Measurements from ENCODE around the gene RABGAP1L.
"Not testable (repeated sequence)": the region's sequence is repeated elsewhere in the genome, so short reads cannot be mapped to it uniquely, and the experiment has no call there.

Gene RABGAP1L

GRCh38 chr1:174642393-174642792 lies 483.1 kb downstream of the RABGAP1L start:
- in situ Hi-C loops (cut with HindIII; ENCODE audit: low pct_ligation_motif_present, low sequenced_read_pairs) = no loop called here
- H3K27ac ChIP-seq = no peak overlapping the region

GRCh38 chr1:174643206-174643605 lies 483.9 kb downstream of the RABGAP1L start:
- TF ChIP-seq, protein P1, sequence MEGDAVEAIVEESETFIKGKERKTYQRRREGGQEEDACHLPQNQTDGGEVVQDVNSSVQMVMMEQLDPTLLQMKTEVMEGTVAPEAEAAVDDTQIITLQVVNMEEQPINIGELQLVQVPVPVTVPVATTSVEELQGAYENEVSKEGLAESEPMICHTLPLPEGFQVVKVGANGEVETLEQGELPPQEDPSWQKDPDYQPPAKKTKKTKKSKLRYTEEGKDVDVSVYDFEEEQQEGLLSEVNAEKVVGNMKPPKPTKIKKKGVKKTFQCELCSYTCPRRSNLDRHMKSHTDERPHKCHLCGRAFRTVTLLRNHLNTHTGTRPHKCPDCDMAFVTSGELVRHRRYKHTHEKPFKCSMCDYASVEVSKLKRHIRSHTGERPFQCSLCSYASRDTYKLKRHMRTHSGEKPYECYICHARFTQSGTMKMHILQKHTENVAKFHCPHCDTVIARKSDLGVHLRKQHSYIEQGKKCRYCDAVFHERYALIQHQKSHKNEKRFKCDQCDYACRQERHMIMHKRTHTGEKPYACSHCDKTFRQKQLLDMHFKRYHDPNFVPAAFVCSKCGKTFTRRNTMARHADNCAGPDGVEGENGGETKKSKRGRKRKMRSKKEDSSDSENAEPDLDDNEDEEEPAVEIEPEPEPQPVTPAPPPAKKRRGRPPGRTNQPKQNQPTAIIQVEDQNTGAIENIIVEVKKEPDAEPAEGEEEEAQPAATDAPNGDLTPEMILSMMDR (IDR thresholded peaks at IDR 0.05; ENCODE audit: low read depth, low read length, missing control alignments) = no peak
- no peaks in the 10 kb centered on the region for H3K36me3 ChIP-seq (replicated peaks)
- no peaks in the 10 kb centered on the region for H3K27me3 ChIP-seq (replicated peaks)
- DNase-seq = no peak
- in situ Hi-C loops (cut with HindIII; ENCODE audit: low pct_ligation_motif_present, low sequenced_read_pairs) = no loop called here
- H3K4me3 ChIP-seq (ENCODE audit: low read depth, low read length) = no peak overlapping the region
- no peak overlapping the region for H3K27ac ChIP-seq

More at GRCh38 chr1:174642393-174642792, 483.1 kb downstream of the RABGAP1L start:
- no peaks in the 10 kb centered on the region for H3K27me3 ChIP-seq (replicated peaks)
- TF ChIP-seq, protein P1 (IDR thresholded peaks at IDR 0.05; ENCODE audit: low read depth, low read length, missing control alignments) = no peak
- DNase-seq = no peak
- no peak overlapping the region for H3K4me3 ChIP-seq (ENCODE audit: low read depth, low read length)
- no peaks in the 10 kb centered on the region for H3K36me3 ChIP-seq (replicated peaks)

DNA sequence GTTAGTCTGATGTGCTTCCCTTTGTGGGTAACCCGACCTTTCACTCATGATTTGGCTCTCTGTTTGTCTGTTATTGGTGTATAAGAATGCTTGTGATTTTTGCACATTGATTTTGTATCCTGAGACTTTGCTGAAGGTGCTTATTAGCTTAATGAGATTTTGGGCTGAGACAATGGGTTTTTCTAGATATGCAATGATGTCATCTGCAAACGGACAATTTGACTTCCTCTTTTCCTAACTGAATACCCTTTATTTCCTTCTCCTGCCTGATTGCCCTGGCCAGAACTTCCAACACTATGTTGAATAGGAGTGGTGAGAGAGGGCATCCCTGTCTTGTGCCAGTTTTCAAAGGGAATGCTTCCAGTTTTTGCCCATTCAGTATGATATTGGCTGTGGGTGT lies 490.3 kb downstream of the RABGAP1L start:
- H3K27ac ChIP-seq; in situ Hi-C loops (cut with HindIII; ENCODE audit: low pct_ligation_motif_present, low sequenced_read_pairs); DNase-seq; H3K27me3 ChIP-seq (replicated peaks); H3K4me3 ChIP-seq (ENCODE audit: low read depth, low read length); H3K36me3 ChIP-seq (replicated peaks): not testable (repeated sequence)

GRCh38 chr1:174652569-174653280 lies 493.4 kb downstream of the RABGAP1L start:
- H3K4me3 ChIP-seq (ENCODE audit: low read depth, low read length) = no peak overlapping the region
- in situ Hi-C loops (cut with HindIII; ENCODE audit: low pct_ligation_motif_present, low sequenced_read_pairs) = no loop called here
- H3K36me3 ChIP-seq (replicated peaks) = no peaks in the 10 kb centered on the region
- no peaks in the 10 kb centered on the region for H3K27me3 ChIP-seq (replicated peaks)
- TF ChIP-seq, protein P1 (IDR thresholded peaks at IDR 0.05; ENCODE audit: low read depth, low read length, missing control alignments) = no peak
- no peak overlapping the region for H3K27ac ChIP-seq
- no peak for DNase-seq

DNA sequence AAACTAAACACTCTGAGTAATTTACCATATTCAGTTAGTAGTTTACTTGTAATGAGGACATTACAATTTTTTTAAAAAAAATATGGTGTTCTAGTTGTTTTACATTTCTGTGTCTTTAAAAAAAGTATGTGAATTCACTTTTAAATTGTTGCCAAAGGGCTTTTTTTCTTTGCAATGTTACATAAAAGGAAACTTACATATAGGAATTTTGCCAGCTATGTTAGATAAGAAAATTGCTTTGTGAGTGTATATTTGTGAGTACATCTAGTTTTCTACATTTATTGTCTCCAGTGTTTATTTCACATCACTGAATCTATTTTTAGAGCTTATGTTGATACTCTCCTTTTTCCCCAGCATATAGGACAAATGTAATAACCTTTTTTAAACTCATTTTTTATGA lies 495.2 kb downstream of the RABGAP1L start:
- in situ Hi-C loops (cut with HindIII; ENCODE audit: low pct_ligation_motif_present, low sequenced_read_pairs) = no loop called here
- Histone ChIP-seq H3K36me3 (replicated peaks) (no peaks in the 10 kb centered on the region), H3K27me3 (replicated peaks) (no peaks in the 10 kb centered on the region), H3K4me3 (ENCODE audit: low read depth, low read length) (no peak overlapping the region), H3K27ac (no peak overlapping the region)
- TF ChIP-seq, protein P1 (IDR thresholded peaks at IDR 0.05; ENCODE audit: low read depth, low read length, missing control alignments) = no peak
- no peak for DNase-seq

- in situ Hi-C loops (cut with HindIII; ENCODE audit: low pct_ligation_motif_present, low sequenced_read_pairs) = no loop called here
- DNase-seq = no peak
- no peaks in the 10 kb centered on the region for H3K27me3 ChIP-seq (replicated peaks)
- TF ChIP-seq, protein P1 (IDR thresholded peaks at IDR 0.05; ENCODE audit: low read depth, low read length, missing control alignments) = no peak
- H3K27ac ChIP-seq = no peak overlapping the region
- H3K36me3 ChIP-seq (replicated peaks) = no peaks in the 10 kb centered on the region
- no peak overlapping the region for H3K4me3 ChIP-seq (ENCODE audit: low read depth, low read length)
These were observed 497.2 kb downstream of the RABGAP1L start for GRCh38 chr1:174656409-174657059.
